Natural killer cell treated with Interleukin-12 subunit alpha and Interleukin-12 subunit beta and Interleukin-15 and Interleukin-18, amount 100 ng/mL, for 72 hours (primary cell): Measurements from ENCODE around the gene TRPC4AP. TPM values are rescaled to one million over a fixed set of nuclear protein-coding genes. Genes with fewer than 3 reads are reported as not detected.

ENCODE experiments used
- ATAC-seq, 2 donors: fragments of 150-1000 bp; cut with Tn5 transposase in 1 of 2; sonication (Bioruptor Pico), chemical (Tn5 transposase) in 1 of 2; 2 replicates each; pipeline ENCODE4 v1.10.0; 2021
- DNase-seq: peaks from one replicate; pipeline ENCODE4 v3.0.0; 2022; ENCODE audit warnings: low spot score
- H3K27ac Mint-ChIP-seq, 2 donors: 1 replicate in 1 of 2; 2 replicates in 1 of 2; pipeline ENCODE4 v1.8.0; 2022; ENCODE audit warnings: mixed read lengths in 2 of 2, mild to moderate bottlenecking in 1 of 2, moderate library complexity in 1 of 2
- H3K27me3 Mint-ChIP-seq, 2 donors: 1 replicate in 1 of 2; 2 replicates in 1 of 2; pipeline ENCODE4 v1.8.0; 2022; ENCODE audit warnings: mixed read lengths in 2 of 2
- H3K36me3 Mint-ChIP-seq: one replicate; pipeline ENCODE4 v1.8.0; 2022; ENCODE audit warnings: mixed read lengths
- H3K4me1 Mint-ChIP-seq, 2 donors: 1 replicate in 1 of 2; 2 replicates in 1 of 2; pipeline ENCODE4 v1.8.0; 2022; ENCODE audit warnings: low read depth in 2 of 2, mixed read lengths in 2 of 2, mild to moderate bottlenecking in 1 of 2
- H3K4me3 Mint-ChIP-seq: one replicate; pipeline ENCODE4 v1.8.0; 2022; ENCODE audit warnings: mixed read lengths
- H3K9me3 Mint-ChIP-seq: 2 replicates; pipeline ENCODE4 v1.8.0; 2022; ENCODE audit warnings: mixed read lengths
- total RNA-seq, 2 donors: library from RNA; stranded (reverse); gene quantifications; one replicate each; pipeline ENCODE4 v1.2.3, GENCODE V29; 2022

The TRPC4AP gene
- total RNA-seq, 2 donors from 2014 or later = 62.8 to 86.4 TPM

DNA sequence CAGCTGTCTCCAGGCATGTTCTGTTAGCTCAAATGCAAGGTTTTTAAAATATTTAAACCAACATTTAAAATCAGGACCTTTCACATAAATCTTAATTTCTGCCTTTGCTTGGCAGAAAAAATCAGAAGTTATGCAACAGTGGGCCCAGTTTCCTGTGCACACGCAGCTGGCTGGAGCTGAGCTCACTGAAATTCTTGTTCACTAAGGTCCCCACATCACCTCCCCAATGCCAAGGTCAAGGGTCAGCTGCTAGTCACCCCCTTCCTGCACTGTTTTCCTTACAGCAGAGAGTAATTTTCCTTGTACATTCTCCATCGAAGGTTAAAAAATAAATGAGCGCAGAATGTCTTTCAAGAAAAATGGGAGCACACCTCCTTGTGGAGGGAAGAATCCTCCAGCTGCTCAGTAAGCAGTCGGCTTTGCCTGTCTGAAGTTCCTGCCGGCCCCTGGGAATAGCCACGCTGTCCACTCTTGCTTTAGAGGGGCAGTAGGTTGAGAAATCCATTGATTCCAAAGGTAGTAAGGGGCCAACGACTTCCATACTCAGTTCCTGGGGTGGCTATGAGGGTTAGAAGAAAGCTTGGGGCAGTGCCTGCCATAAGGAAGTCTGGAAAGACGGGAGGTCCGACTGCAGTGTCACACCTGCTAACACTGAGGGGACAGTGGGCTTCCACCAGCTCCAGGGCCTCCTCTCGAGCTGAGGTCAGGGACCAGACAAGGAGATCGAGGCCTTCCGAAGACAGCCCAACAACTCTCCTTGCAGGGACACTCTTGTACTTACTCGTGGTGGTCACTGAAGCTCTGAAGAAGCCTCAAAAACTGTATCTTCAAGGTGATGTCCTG lies 80.2 kb downstream of the TRPC4AP start:
- H3K27me3 Mint-ChIP-seq = no peaks in the 10 kb centered on the region
- no peak for ATAC-seq
- H3K36me3 Mint-ChIP-seq = peaks cover 17% of the 10 kb centered on the region
- no peaks in the 10 kb centered on the region for H3K9me3 Mint-ChIP-seq
- H3K4me1 Mint-ChIP-seq = peaks cover 9 to 13% of the 10 kb centered on the region in 2 donors
- DNase-seq = no peak
- H3K4me3 Mint-ChIP-seq = no peak overlapping the region
- peak overlapping the region in 1 of 2 donors; percentile 53 for H3K27ac Mint-ChIP-seq

DNA sequence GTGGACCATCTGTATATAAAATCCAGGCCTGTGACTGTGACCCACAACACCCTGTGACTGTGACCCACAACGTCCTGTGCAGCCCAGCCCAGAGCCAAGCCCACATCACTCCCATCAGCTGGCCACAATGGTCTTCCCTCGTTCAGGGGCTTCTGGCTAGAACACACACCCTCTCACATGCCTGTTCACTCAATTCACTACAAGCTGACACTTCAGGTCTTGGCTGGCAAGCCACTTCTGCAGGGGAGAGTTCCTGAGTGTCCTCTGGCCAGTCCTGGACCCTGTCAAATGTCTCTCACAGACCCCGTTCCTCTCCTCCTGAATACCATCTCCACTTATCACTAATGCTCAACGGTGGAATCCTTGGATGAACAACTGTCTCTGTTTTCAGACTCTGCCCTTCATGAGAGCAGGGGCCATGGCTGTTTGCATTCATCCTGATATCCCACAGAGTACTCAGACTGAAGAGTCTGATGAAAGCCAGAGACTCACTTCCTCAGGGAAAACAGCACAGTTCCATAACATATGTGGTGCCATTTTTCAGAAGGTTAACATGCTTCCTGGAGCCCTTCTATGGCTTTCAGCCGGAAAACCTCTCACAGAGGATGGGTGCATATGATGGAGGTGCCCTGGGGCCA lies 80.9 kb downstream of the TRPC4AP start:
- Mint-ChIP-seq H3K4me1 (peaks cover 9 to 13% of the 10 kb centered on the region in 2 donors), H3K4me3 (no peak overlapping the region), H3K27ac (peak overlapping the region in 1 of 2 donors; percentile 53), H3K36me3 (peaks cover 17% of the 10 kb centered on the region), H3K9me3 (no peaks in the 10 kb centered on the region), H3K27me3 (no peaks in the 10 kb centered on the region)
- ATAC-seq (no peak), DNase-seq (no peak)

DNA sequence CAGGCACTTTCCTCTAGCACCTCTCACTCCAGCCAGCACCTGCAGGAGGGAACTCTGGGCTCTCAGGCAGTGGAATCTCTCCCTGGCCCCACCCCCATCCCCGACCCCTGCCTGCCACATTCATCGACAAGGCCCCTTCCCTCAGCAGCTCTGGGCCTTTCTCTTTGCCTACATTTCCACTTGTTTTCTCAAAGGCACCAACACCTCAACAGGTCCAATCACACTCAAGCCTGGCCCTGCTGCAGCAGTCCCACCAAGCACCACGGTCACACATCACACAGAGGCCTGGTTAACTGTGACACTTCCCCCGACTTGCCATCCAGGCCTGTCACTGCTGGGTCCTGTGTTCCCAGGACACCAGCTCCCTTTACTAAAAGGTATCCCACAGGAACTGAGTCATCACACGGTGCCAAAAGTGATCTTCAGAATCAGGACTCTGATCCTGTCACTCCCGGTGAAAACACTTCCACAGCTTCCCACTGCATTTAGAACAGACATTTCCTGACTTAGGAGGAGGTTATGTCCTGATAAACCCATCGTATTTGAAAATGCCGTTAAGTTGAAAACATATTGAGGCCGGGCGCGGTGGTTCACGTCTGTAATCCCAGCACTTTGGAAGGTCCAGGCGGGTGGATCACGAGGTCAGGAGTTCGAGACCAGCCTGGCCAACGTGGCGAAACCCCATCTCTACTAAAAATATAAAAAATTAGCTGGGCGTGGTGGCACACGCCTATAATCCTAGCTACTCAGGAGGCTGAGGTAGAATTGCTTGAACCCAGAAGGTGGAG lies 82.0 kb downstream of the TRPC4AP start:
- Mint-ChIP-seq H3K9me3 (no peaks in the 10 kb centered on the region), H3K27ac (peak overlapping the region in 1 of 2 donors; percentile 2), H3K4me3 (no peak overlapping the region), H3K27me3 (no peaks in the 10 kb centered on the region), H3K36me3 (peaks cover 17% of the 10 kb centered on the region), H3K4me1 (peaks cover 9 to 13% of the 10 kb centered on the region in 2 donors)
- DNase-seq = no peak
- peak in 1 of 2 donors; percentile 14 for ATAC-seq

DNA sequence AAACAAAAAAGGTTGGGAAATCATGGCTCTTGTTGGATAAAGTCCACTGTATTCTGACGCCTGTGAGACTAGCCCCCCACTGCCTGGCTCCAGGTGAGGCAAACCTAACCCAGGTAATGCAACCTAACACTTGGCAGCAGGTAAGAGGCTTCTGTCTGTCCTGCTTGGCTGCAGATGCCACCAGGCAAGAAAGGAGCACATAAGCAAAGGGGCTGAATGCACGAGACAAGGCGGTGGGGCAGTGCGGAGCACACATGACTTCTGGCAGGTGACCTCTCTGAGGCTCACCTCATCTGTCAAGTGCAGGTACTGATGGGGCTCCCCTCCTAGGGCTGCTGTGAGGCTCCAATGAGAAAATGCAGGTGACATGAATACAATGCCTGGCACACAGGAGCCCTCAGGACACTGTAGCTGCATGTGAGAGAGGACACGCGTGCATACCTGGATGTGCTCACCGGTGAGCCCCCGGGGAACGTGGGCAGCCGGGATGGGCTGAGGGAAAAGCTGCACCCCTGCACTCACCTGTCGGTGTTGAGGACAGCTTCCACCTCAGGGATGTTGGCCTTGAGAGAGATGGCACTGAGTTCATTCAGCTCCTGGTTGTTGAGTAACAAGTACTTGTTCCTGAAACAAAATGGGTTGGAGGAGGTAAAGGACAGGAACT lies 82.8 kb downstream of the TRPC4AP start:
- Mint-ChIP-seq H3K27ac (peak overlapping the region in 1 of 2 donors; percentile 31), H3K4me1 (peaks cover 9 to 13% of the 10 kb centered on the region in 2 donors), H3K9me3 (no peaks in the 10 kb centered on the region), H3K36me3 (peaks cover 17% of the 10 kb centered on the region), H3K27me3 (no peaks in the 10 kb centered on the region), H3K4me3 (no peak overlapping the region)
- no peak for DNase-seq
- no peak for ATAC-seq

DNA sequence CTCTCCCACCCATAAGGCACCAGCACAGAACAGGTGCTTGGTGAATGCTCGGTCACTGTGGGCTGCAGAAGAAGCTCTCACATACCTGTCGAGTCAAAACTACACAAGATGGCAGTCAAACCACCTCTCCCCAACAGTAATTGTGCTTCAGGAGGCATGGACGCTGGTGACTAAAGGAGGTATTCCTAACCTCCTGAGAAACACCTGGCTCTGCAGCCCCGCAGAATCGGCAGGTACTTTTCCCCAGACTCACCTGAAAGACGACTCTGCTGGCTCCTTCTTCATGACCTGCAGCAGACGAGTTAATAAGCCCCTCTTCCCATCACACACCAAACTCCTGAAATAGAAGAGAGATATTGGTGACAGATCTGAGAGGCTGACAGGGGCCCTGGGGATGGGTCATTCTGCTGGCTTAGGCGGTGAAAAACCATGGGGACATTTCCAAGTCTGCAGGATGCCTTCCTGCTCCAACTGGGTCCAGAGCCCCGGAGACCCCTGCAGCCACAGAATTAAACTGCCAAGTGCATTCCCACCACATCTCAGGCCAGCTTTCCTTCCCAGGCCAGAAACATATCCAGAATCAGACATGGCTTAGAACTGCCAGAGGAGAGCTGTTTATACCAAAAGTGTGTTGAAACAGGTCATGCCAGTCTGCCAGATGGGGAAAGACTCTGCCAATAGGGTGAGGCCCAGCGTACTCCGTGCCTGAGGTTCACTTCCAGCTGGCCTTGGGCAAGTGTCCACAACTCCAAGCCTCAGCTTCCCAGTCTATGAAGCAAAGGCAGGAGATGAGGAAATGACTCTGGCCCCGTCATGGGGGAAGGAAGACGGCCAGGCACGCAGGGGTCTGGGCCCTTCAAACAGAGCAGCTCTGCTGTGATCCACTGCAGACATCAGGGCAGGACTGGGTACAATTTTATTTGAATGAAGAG lies 83.9 kb downstream of the TRPC4AP start:
- no peak for DNase-seq
- peaks cover 12% of the 10 kb centered on the region for H3K36me3 Mint-ChIP-seq

DNA sequence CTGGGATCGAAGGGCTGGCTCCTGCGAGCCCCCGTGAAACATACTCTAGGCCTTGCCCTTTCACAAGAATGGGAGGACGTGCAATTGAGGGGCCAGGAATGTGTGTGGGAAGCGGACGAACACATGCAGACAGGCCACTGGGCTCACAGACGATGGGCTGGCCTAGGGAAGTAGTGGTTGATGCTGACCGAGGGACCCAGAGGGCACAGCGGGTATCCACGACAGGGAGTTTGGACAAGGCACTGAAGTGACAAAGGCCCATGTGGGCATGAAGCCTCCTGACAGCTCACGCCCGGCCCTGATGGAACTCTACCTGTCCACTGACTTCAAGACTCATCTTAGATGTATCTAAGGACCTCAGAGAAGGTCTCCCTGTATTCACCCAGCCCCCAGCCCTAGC lies 84.7 kb downstream of the TRPC4AP start:
- H3K27ac Mint-ChIP-seq = no peak overlapping the region
- DNase-seq (no peak), ATAC-seq (no peak)
- H3K4me3 Mint-ChIP-seq = no peak overlapping the region
- no peaks in the 10 kb centered on the region for H3K27me3 Mint-ChIP-seq
- H3K4me1 Mint-ChIP-seq = peaks cover 9 to 13% of the 10 kb centered on the region in 2 donors
- peaks cover 12% of the 10 kb centered on the region for H3K36me3 Mint-ChIP-seq
- no peaks in the 10 kb centered on the region for H3K9me3 Mint-ChIP-seq

More for the DNA sequence above, 83.9 kb downstream of the TRPC4AP start:
- no peaks in the 10 kb centered on the region for H3K9me3 Mint-ChIP-seq
- H3K4me3 Mint-ChIP-seq = no peak overlapping the region
- H3K4me1 Mint-ChIP-seq = peaks cover 9 to 13% of the 10 kb centered on the region in 2 donors
- peak overlapping the region in 1 of 2 donors; percentile 31 for H3K27ac Mint-ChIP-seq
- no peaks in the 10 kb centered on the region for H3K27me3 Mint-ChIP-seq
- no peak for ATAC-seq

DNA sequence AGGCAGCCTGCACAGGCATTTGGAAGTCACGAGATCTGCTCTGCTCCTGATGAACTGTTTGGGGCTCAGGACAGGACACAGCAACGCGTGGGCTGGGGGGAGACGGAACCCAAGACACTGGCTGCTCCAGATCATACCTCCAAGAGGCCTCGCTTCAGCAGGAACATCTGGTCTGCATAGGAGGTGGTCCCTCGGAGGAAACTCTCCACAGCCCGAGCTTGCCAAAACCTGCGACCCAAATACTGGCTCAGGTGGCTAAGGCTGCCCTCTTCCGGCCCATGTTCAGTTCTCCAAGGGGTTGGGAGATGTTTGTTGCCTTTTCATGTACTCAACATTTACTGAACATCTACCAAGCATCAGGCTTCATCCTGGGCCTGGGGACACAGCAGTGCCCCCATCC lies 85.2 kb downstream of the TRPC4AP start:
- H3K9me3 Mint-ChIP-seq = no peaks in the 10 kb centered on the region
- no peaks in the 10 kb centered on the region for H3K27me3 Mint-ChIP-seq
- H3K4me1 Mint-ChIP-seq = peaks cover 9 to 13% of the 10 kb centered on the region in 2 donors
- H3K4me3 Mint-ChIP-seq = no peak overlapping the region
- DNase-seq = peak; percentile 44
- H3K36me3 Mint-ChIP-seq = peaks cover 12% of the 10 kb centered on the region
- no peak overlapping the region for H3K27ac Mint-ChIP-seq
- no peak for ATAC-seq

DNA sequence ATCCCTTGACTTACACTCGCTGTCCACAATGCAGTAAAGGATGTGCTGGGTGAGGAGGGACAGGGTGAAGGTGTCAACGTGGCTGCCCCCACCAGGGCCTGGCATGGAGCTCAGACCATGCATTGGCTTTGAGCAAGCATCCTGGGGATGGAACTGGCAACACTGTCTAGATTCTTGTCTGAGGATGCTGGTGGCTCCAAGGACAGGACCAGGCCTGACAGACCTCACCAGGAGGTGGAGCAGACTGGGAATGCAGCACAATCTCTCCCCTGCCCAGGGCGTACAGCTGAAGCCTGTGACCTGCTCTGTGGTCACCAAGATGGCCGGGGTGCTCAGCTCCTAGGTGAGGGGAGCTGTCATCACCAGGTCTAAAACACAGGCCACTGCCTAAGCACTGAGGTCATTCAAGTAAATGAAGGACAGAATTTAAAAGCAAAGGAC lies 86.1 kb downstream of the TRPC4AP start:
- no peak overlapping the region for H3K4me3 Mint-ChIP-seq
- DNase-seq = no peak
- peaks cover 9% of the 10 kb centered on the region for H3K36me3 Mint-ChIP-seq
- H3K9me3 Mint-ChIP-seq = no peaks in the 10 kb centered on the region
- no peaks in the 10 kb centered on the region for H3K27me3 Mint-ChIP-seq
- no peak for ATAC-seq
- H3K4me1 Mint-ChIP-seq = peaks cover 5 to 10% of the 10 kb centered on the region in 2 donors
- no peak overlapping the region for H3K27ac Mint-ChIP-seq

DNA sequence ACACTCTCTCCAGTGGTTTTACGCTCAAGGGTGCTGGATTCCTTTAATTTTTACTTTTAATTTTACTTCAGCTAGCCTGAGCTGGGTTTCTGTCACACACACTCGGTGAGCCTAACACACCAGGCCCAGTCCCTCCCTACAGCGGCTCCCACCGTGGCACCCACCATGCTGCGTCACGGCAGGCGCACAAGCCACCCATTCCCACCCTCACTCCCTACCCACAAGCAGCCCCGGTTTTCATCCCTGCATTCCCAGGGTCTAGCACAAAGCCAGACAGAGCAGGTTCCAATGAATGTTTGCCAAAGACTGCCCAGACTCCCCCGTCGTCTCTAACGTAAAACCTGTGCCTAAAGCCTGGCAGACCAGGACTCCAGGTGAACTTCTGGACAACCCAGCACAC lies 86.6 kb downstream of the TRPC4AP start:
- no peak overlapping the region for H3K4me3 Mint-ChIP-seq
- peaks cover 5% of the 10 kb centered on the region for H3K36me3 Mint-ChIP-seq
- no peaks in the 10 kb centered on the region for H3K9me3 Mint-ChIP-seq
- H3K27ac Mint-ChIP-seq = no peak overlapping the region
- no peaks in the 10 kb centered on the region for H3K27me3 Mint-ChIP-seq
- peak; percentile 51 for DNase-seq
- H3K4me1 Mint-ChIP-seq = peaks cover 5 to 6% of the 10 kb centered on the region in 2 donors
- ATAC-seq = no peak

DNA sequence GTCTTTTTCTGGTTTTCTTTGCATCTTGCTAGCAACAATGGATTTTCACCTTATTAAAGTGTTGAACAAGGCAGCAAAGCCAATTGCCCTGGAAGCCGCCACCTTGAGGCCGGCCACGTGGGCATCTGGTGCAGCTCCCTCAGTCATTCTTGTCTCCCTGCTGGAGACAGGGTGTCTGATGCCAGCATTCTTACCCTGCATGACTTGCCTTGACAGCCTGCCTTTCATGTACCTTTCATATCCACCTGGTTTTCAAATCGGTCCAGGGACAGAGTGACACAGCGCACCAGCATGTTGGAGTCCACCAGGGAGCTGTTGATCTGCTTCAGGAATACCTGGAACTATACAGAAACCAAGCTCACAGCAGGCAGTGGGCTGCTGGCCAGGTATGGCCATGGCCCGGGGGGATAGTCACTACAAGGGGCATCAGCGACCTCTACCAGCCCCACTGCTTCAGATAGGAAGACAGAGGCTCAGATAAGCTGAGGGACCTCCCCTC lies 87.1 kb downstream of the TRPC4AP start:
- H3K4me3 Mint-ChIP-seq = no peak overlapping the region
- peaks cover 5% of the 10 kb centered on the region for H3K36me3 Mint-ChIP-seq

DNA sequence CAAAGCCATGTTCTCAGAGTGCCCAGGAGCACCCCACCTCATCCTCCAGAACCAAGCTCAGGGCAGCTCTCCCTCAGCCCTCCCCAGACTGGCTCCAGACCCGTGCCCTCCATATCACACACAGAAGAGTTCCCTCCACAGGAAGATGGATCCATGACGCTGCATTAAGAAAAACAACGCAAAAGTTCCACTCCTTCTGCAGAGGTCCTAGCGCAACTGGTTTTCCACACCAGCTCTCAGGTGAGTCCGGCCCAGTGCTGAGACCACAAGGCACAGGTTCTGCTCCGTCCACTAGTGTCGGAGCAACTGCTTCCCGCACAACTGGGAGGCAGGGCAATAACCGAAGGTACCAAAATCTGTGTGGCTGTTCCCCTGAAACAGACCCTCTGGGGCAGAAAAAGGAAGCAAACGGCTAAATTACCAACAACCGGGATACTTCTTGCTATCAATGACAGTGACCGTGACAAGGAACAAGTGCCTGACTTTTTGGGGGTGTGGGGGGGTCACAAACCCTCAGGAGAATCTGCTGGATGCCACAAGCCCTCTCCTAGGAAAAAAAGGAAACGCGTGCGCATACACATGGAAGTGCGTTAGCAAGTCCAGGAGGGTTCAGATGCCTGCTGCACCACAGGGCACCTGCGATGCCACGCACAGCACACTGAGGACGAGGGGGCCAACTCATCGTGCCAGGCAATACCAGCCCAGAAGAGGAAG lies 87.7 kb downstream of the TRPC4AP start:
- Mint-ChIP-seq H3K4me3 (no peak overlapping the region), H3K9me3 (no peaks in the 10 kb centered on the region), H3K36me3 (peaks cover 5% of the 10 kb centered on the region), H3K27ac (no peak overlapping the region), H3K4me1 (no peaks in the 10 kb centered on the region), H3K27me3 (no peaks in the 10 kb centered on the region)
- ATAC-seq = no peak
- DNase-seq = peak; percentile 42

More for the DNA sequence above, 87.1 kb downstream of the TRPC4AP start:
- DNase-seq (peak; percentile 26), ATAC-seq (no peak)
- peaks cover 2 to 3% of the 10 kb centered on the region in 2 donors for H3K4me1 Mint-ChIP-seq
- H3K27ac Mint-ChIP-seq = no peak overlapping the region
- no peaks in the 10 kb centered on the region for H3K9me3 Mint-ChIP-seq
- H3K27me3 Mint-ChIP-seq = no peaks in the 10 kb centered on the region
